Measurements from ENCODE around the gene CFDP1.

DNA sequence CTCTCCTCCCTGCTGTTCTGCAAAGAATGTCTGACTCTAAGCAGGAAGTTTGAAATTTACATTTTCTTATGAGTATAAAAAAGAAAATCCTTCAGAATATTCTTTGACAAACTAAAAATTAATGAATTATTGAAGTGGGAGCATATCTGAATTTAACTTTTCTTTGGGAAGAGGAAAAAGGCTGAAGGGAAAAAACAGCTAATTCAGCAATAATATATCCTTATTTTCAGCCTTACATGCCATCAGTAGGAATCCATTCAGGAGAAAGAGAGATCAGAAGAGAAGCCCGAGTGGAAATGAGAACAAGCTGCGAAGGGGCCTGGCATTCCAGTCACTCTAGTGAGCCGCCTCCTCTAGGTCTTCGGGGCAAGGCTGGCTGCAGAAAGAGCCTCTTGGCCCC lies 140.1 kb downstream of the CFDP1 start:
- TF ChIP-seq, protein P1, sequence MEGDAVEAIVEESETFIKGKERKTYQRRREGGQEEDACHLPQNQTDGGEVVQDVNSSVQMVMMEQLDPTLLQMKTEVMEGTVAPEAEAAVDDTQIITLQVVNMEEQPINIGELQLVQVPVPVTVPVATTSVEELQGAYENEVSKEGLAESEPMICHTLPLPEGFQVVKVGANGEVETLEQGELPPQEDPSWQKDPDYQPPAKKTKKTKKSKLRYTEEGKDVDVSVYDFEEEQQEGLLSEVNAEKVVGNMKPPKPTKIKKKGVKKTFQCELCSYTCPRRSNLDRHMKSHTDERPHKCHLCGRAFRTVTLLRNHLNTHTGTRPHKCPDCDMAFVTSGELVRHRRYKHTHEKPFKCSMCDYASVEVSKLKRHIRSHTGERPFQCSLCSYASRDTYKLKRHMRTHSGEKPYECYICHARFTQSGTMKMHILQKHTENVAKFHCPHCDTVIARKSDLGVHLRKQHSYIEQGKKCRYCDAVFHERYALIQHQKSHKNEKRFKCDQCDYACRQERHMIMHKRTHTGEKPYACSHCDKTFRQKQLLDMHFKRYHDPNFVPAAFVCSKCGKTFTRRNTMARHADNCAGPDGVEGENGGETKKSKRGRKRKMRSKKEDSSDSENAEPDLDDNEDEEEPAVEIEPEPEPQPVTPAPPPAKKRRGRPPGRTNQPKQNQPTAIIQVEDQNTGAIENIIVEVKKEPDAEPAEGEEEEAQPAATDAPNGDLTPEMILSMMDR (IDR thresholded peaks at IDR 0.05): no peak
- TF ChIP-seq POLR2AphosphoS5 (IDR thresholded peaks at IDR 0.05) (no peak), POLR2A (IDR thresholded peaks at IDR 0.05) (no peak), EP300 (IDR thresholded peaks at IDR 0.05) (no peak)

All from suprapubic skin (tissue), 4 donors.